Stimulated activated memory B cell treated with anti-CD40 and anti-IgM and Interleukin-4, amounts not matched to agents 10 μg/mL and 1 μg/mL and 100 μg/mL, for 72 hours (primary cell): ENCODE measurements around the gene PTPRU.
"Not testable (repeated sequence)": the region's sequence is repeated elsewhere in the genome, so short reads cannot be mapped to it uniquely, and the experiment has no call there.

Experiments
- ATAC-seq: fragments of 150-1000 bp; cut with Tn5 transposase; 2 replicates; pipeline ENCODE4 v1.10.0; 2021
- H3K27ac Mint-ChIP-seq: one replicate; pipeline ENCODE4 v1.8.0; 2022; ENCODE audit warnings: mild to moderate bottlenecking, mixed read lengths
- H3K27me3 Mint-ChIP-seq: one replicate; pipeline ENCODE4 v1.8.0; 2022; ENCODE audit warnings: mixed read lengths
- H3K36me3 Mint-ChIP-seq: one replicate; pipeline ENCODE4 v1.8.0; 2022; ENCODE audit warnings: mixed read lengths
- H3K4me1 Mint-ChIP-seq: one replicate; pipeline ENCODE4 v1.8.0; 2022; ENCODE audit warnings: mixed read lengths
- H3K4me3 Mint-ChIP-seq: one replicate; pipeline ENCODE4 v1.8.0; 2022; ENCODE audit warnings: mild to moderate bottlenecking, moderate library complexity, mixed read lengths
- H3K9me3 Mint-ChIP-seq: one replicate; pipeline ENCODE4 v1.8.0; 2022; ENCODE audit warnings: mixed read lengths

The PTPRU gene

DNA sequence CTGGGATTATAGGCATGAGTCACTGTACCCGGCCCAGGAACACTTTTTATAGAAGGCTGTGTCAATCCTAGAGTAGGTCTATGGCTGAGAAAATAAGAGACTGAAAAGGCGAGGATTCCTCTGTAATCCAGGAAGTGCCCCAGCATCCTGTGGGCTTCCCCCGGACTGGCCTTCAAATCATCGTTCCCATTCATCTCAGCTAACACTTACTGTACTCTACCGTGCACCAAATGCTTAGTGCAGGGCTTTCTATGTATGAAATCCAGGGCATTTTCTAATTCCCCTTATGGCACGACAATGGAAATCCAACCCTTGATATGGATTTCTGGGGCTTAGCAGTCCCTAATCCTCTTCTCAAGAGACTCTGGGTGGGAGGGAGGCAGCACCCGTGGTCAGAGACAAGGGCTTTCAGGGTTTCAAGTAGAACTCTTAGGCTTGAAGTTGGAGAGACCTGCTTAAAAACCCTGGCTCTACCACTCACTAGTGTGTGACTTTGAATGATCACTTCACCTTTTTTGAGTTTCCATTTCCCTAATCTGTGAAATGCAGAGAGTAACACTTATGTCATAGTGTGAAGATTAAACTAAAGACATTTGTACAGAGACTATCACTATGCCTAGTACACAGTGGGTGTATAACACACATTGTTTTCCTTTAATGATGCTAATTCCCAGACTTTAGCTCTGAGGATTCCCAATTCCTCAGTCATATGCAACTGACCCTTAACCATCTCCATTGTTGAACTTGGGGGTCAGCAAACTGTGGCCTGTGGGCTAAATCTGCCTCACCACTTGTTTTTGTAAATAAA, 25.8 kb upstream of the PTPRU start:
- H3K27ac Mint-ChIP-seq: peak overlapping the region; percentile 13
- H3K9me3 Mint-ChIP-seq: no peaks in the 10 kb centered on the region
- H3K4me1 Mint-ChIP-seq: peaks cover 23% of the 10 kb centered on the region
- peaks cover 47% of the 10 kb centered on the region for H3K36me3 Mint-ChIP-seq
- no peaks in the 10 kb centered on the region for H3K27me3 Mint-ChIP-seq
- peak; percentile 84 for ATAC-seq
- H3K4me3 Mint-ChIP-seq: no peak overlapping the region

DNA sequence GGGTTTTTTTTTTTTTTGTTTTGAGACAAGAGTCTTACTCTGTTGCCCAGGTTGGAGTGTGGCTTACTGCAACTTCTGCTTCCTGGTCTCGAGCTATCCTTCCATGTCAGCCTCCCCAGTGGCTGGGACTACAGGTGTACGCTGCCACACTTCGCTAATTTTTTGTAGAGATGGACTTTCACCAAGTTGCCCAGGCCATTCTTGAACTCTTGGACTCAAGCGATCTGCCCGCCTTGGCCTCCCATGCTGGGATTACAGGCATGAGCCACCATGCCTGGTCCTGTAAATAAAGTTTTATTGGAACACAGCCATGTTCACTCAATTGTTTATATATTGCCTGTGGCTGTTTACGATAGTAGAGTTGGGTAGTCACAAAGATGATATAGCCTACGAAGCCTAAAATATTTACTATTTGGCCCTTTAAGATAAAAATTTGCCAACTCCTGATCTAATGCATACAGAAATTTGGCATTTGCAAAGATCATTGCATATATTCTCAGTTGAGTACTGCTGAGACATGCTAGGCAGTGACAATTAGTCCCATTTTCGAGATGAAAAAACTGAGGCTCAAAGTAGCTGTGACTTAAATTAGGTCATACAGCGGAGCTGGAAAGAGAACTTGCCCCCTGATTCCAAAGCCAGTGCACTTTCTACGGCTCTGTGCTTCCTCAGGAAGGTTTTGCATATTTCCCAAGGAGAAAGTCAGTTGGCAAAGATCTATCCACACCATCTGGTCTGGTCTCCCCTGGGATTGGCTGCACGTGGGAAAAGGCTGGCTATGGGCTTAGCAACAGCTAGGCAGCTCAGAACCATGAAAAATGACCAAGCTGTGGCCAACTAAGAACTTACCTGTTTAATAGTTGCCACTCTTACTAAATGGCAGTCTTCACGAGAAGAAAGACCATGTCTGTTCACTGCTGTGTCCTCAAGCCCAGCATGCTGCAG, 25.0 kb upstream of the PTPRU start:
- no peaks in the 10 kb centered on the region for H3K27me3 Mint-ChIP-seq
- no peaks in the 10 kb centered on the region for H3K9me3 Mint-ChIP-seq
- no peak overlapping the region for H3K4me3 Mint-ChIP-seq
- peaks cover 23% of the 10 kb centered on the region for H3K4me1 Mint-ChIP-seq
- H3K36me3 Mint-ChIP-seq: peaks cover 41% of the 10 kb centered on the region
- no peak for ATAC-seq
- peak overlapping the region; percentile 13 for H3K27ac Mint-ChIP-seq

DNA sequence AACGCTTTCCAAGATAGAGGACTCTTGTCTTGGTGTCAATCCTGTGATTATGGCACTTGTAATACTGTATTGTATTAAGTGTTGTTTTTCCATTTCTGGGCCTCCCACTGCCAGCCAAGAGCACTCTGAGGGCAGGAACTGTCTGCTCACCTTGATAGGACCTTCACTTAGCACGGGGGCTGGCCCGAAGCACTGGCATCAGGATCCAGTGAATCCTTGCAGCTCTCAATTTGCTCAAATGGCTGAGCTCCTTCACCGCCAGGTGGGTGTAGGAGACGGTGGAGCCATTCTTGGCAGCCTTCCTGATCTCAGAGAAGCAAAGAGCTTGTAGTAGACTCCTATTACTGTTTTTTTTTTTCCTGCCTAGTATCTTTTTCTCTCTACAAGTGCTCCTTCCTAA, 23.3 kb upstream of the PTPRU start:
- no peak overlapping the region for H3K27ac Mint-ChIP-seq
- peaks cover 23% of the 10 kb centered on the region for H3K4me1 Mint-ChIP-seq
- peaks cover 41% of the 10 kb centered on the region for H3K36me3 Mint-ChIP-seq
- no peak for ATAC-seq
- no peak overlapping the region for H3K4me3 Mint-ChIP-seq
- no peaks in the 10 kb centered on the region for H3K9me3 Mint-ChIP-seq
- H3K27me3 Mint-ChIP-seq: no peaks in the 10 kb centered on the region

DNA sequence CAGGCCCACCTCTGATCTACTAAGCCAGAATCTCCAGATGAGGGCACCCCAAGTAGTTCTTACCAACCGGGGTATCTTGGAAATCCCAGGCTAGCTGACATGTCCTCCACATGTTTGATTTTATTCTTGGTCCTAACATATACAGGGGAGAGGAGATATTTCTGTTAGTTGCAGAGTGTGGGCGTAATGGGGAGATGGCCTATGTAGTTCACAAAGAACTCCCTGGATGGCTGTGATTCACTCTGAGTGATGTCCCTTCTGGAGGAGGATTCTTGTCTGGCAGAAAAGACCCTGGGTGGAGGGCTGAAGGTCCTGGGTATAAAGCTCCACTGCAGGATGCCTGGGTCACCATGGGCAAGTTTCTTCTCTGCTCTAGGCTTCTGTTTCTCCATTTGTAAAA, 18.7 kb upstream of the PTPRU start:
- no peaks in the 10 kb centered on the region for H3K27me3 Mint-ChIP-seq
- H3K36me3 Mint-ChIP-seq: peaks cover 50% of the 10 kb centered on the region
- no peak overlapping the region for H3K27ac Mint-ChIP-seq
- ATAC-seq: no peak
- no peaks in the 10 kb centered on the region for H3K4me1 Mint-ChIP-seq
- H3K9me3 Mint-ChIP-seq: no peaks in the 10 kb centered on the region
- H3K4me3 Mint-ChIP-seq: no peak overlapping the region

DNA sequence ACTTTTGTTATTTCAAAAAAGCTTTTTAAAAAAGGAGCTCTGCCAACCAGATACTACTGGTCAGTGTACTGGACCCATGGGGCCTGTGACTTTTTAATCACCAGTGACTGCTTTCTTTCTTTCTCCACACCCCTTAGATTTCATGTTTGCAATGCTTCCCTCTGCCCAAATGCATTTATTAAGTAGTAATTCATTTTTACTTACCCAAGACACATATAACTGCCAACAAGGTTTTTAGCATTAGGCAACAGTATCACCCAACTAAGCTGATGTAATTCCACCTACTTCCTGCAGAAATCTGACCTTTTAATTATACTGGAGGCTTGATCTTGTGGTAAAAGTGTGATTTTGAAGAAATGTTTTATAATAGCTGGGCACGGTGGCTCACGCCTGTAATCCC, 18.1 kb upstream of the PTPRU start:
- Mint-ChIP-seq H3K27me3 (no peaks in the 10 kb centered on the region), H3K36me3 (peaks cover 50% of the 10 kb centered on the region), H3K27ac (no peak overlapping the region), H3K4me3 (no peak overlapping the region), H3K9me3 (no peaks in the 10 kb centered on the region), H3K4me1 (no peaks in the 10 kb centered on the region)
- no peak for ATAC-seq

DNA sequence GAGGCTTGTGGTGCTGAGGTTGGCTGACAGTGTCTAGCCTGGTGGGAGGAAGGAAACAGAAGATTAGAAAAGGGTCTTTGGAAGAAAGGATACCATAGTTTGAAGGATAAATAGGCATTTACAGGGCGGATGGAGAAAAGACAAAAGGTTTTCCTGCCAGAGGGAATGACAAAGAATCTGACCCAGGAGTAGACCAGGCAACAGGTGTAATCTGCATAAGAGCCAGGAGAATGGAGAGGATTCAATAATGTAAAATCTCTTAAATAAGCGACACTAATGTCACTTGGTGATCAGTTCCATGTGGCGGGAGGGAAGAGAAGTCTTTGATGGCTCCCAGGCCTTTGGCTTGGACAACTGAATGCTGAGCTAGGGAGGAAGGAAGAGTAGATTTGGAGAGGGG, 15.0 kb upstream of the PTPRU start:
- no peaks in the 10 kb centered on the region for H3K27me3 Mint-ChIP-seq

DNA sequence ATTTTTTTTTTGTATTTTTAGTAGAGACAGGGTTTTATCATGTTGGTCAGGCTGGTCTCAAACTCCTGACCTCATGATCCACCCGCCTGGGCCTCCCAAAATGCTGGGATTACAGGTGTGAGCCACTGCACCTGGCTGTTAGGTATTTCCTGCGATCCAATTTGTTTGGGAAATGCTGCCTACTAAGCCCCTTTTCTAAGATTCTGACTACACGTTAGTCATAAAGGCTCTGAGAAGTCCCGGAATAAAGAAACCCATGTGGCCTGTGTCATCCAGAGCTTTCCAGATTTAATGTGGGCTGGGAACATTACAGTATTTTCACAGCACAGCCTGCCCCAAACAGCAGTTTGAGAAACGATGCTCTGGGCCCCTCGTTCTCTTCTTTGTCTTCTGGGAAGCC, 14.1 kb upstream of the PTPRU start:
- ATAC-seq, H3K9me3 Mint-ChIP-seq, H3K27ac Mint-ChIP-seq, H3K27me3 Mint-ChIP-seq, H3K4me3 Mint-ChIP-seq, H3K4me1 Mint-ChIP-seq: not testable (repeated sequence)
- H3K36me3 Mint-ChIP-seq: peaks cover 41% of the 10 kb centered on the region

More for the DNA sequence above, 15.0 kb upstream of the PTPRU start:
- Mint-ChIP-seq H3K9me3 (no peaks in the 10 kb centered on the region), H3K27ac (no peak overlapping the region), H3K36me3 (peaks cover 41% of the 10 kb centered on the region), H3K4me1 (no peaks in the 10 kb centered on the region), H3K4me3 (no peak overlapping the region)
- ATAC-seq: no peak

DNA sequence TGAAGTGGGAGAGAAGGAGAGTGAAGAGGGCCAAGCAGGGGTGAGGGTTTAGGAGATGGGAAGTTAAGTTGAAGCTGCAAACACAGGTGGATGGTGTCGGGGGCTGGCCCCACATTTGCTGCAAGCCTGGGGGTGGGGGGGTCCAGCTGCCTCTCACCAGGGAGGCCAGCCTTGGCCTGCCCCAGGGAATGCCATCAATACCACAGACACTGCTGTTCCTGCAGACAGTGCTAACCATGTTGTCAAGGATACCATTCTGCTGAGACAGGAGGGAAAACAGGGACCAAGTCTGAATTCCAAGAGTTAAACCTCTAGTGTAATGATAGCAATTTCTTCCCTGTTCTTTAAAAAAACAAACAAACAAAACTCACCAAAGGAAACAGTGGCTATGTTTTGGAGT, 13.6 kb upstream of the PTPRU start:
- peaks cover 41% of the 10 kb centered on the region for H3K36me3 Mint-ChIP-seq
- H3K27me3 Mint-ChIP-seq: no peaks in the 10 kb centered on the region
- H3K4me1 Mint-ChIP-seq: no peaks in the 10 kb centered on the region
- no peak overlapping the region for H3K4me3 Mint-ChIP-seq
- ATAC-seq: no peak
- no peaks in the 10 kb centered on the region for H3K9me3 Mint-ChIP-seq
- H3K27ac Mint-ChIP-seq: no peak overlapping the region

DNA sequence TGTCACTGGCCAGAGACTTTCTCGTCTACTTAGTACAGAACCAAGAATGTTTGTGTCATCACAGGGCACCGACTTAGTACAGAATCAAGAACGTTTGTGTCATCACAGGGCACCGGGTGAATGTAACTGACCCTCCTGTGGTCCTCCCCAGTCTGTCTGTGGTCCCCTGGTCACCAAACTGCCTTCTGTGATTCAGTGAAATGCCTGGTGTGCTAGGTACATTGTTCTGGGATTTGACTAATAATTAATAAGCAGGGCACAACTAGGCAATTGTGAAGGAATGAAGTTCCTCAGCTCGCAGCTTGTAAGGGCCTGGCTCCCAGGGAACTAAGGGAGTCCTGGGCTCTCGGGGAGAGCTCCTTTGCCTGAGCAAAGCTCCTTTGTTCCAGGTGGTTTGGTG, 12.8 kb upstream of the PTPRU start:
- Mint-ChIP-seq H3K27me3 (no peaks in the 10 kb centered on the region), H3K4me1 (no peaks in the 10 kb centered on the region), H3K9me3 (no peaks in the 10 kb centered on the region), H3K36me3 (peaks cover 41% of the 10 kb centered on the region), H3K27ac (no peak overlapping the region), H3K4me3 (no peak overlapping the region)
- ATAC-seq: no peak

DNA sequence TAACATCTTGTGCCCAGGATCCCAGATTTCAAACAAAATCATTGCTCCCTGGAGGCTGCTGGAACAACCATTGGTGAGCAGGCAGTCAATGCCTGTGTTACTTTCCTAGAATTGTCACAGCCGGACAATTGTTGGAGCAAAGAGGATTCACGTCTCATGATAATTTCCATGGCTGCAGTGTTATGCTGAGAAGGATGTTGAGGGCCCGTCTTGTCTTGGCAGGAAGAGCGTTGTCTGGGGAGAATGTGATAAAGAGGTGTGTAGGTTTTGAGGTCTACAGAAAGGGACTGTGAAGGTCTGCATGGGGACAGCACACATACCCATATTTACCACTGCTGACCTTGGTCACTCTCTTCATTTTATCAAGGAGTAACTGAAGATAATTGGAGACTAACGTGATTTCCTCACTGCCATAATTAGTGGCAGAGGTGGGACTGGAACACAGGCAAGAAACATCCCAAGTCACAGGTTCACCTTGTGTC, 11.9 kb upstream of the PTPRU start:
- H3K4me1 Mint-ChIP-seq: peaks cover under 1% of the 10 kb centered on the region
- peaks cover 34% of the 10 kb centered on the region for H3K36me3 Mint-ChIP-seq
- H3K9me3 Mint-ChIP-seq: no peaks in the 10 kb centered on the region
- no peaks in the 10 kb centered on the region for H3K27me3 Mint-ChIP-seq
- ATAC-seq: no peak
- no peak overlapping the region for H3K27ac Mint-ChIP-seq
- H3K4me3 Mint-ChIP-seq: no peak overlapping the region

DNA sequence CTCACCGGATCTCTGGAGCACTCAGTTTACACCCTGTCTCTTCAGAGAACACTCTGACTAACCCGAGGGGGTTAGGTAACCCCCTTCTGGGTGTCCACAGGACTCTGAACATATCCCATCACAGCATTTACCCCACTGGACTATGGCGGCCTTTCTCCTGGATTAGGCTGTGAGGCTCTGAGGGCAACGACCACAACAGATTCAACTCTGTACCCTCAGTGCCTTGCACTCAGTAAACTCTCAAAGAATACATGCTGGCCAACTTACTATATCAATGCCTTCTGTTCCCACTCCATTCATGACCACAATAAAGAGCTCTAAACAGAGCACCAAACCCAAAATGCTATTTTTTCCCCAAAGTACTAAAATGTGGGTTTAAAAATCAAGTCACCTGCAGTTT, 11.0 kb upstream of the PTPRU start:
- ATAC-seq: no peak
- H3K27me3 Mint-ChIP-seq: no peaks in the 10 kb centered on the region
- H3K4me1 Mint-ChIP-seq: peaks cover 9% of the 10 kb centered on the region
- H3K27ac Mint-ChIP-seq: no peak overlapping the region
- H3K9me3 Mint-ChIP-seq: no peaks in the 10 kb centered on the region
- H3K4me3 Mint-ChIP-seq: no peak overlapping the region
- peaks cover 25% of the 10 kb centered on the region for H3K36me3 Mint-ChIP-seq

DNA sequence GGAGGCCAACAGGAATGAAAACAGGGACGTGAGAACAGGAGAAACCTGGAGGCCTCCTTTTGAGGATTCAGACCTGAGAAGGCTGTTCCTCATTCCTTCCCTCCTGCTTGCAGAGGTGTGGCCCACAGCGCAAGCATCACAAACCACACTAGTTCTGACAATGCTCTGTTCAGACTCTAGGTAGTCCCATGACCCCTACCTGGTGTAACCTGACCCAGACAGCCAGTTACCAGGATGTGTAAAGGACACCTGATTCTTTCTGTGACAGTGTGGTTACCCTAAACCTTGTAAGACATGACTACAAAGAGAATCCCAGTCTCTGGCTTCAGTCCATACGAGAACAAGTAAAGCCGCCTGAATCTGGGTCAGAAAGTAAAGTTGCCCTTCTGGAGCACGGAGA, 8.8 kb upstream of the PTPRU start:
- Mint-ChIP-seq H3K4me1 (peaks cover 20% of the 10 kb centered on the region), H3K27me3 (no peaks in the 10 kb centered on the region), H3K4me3 (no peak overlapping the region), H3K27ac (no peak overlapping the region), H3K36me3 (peaks cover 10% of the 10 kb centered on the region), H3K9me3 (no peaks in the 10 kb centered on the region)
- ATAC-seq: no peak

DNA sequence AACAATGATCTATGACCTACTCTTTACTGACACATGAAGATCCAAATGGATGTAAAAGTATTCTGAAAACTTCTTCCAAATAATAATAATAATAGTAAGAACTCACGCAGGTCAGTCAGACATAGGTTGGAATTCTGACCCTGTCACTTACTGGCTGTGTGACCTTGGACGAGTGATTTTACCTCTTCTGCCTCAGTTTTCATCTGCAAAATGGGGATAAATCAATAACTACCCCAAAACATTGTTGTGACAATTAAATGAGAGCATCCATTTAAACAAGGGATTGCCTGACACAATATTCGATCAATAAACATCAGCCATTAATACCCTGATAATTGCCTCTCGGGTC, 6.1 kb upstream of the PTPRU start:
- no peak for ATAC-seq

DNA sequence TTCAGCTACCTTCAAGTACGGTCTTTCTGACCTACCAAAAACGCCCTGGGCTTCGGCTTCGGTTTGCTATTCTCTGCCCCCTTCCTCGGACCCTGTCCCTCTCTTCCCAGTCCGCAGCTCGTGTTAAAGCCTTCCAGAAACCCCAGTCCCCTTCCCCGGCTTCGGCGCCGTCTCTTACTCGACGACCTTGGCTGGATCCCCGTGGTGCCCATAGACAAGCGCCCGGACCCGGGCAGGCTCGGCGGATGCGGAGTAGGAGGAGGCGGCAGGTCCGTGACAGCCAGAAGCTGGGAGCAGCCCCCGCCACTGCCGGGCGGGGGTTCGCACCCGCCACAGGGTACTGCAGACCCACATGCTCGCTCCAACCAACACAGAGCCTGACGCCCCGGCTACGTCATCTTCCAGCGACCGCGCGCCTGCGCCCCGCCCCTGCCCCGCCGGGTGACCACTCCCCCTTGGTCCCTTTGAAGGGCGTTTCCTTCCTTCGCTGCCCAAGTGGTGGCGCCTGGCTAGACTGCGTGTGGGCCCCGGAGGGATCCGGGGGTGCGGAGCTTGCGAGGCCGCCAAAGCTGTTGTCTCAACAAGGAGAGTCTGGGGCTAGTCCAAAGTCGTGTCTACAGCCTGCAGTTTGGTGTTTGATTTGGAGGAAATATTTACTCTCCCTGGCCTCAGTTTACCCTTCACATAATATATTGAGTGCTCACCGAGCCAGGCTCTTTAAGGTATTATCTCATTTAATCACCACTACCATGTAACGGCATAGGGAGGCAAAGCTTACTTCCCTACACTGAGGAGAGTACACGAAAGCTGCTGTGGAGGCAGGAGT, 5.6 kb upstream of the PTPRU start, which contains the start of gene MECR:
TSS of gene MECR (minus strand) at position 382 of the 826 bp plus-strand sequence. CDS start at position 354, 28 bp downstream.
- H3K9me3 Mint-ChIP-seq: no peaks in the 10 kb centered on the region
- peaks cover 18% of the 10 kb centered on the region for H3K27me3 Mint-ChIP-seq
- peak; percentile 98 for ATAC-seq
- H3K36me3 Mint-ChIP-seq: no peaks in the 10 kb centered on the region
- H3K4me1 Mint-ChIP-seq: peaks cover 20% of the 10 kb centered on the region
- peak within 1 kb of the TSS; percentile 93 for H3K27ac Mint-ChIP-seq
- peak within 1 kb of the TSS; percentile 88 for H3K4me3 Mint-ChIP-seq

More for the DNA sequence above, 6.1 kb upstream of the PTPRU start:
- Mint-ChIP-seq H3K9me3 (no peaks in the 10 kb centered on the region), H3K4me1 (peaks cover 20% of the 10 kb centered on the region), H3K27me3 (peaks cover 18% of the 10 kb centered on the region), H3K27ac (peak overlapping the region; percentile 93), H3K4me3 (peak overlapping the region; percentile 88), H3K36me3 (no peaks in the 10 kb centered on the region)

DNA sequence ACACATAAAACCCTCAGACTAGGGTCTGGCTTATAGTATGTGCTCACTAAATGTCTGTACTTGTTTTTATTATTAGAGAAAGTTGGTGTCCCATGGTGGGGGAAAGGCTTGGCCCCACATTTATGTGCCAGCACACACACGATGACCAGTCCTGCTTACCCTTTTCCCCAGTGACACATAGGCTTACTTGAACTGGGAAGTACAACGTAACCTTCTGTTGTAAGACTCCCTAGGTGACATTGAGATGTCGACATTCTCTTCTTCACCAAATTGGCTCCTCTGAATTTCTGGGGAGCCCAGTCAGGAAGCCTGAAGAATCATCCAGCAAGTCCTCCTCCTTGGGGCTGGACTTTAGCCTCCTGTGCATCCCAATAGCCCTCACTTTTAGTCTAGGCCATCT, 3.9 kb upstream of the PTPRU start:
- H3K27ac Mint-ChIP-seq: no peak overlapping the region
- H3K36me3 Mint-ChIP-seq: no peaks in the 10 kb centered on the region
- no peak for ATAC-seq

More for the DNA sequence above, 3.9 kb upstream of the PTPRU start:
- H3K27me3 Mint-ChIP-seq: peaks cover 29% of the 10 kb centered on the region
- H3K9me3 Mint-ChIP-seq: no peaks in the 10 kb centered on the region
- no peak overlapping the region for H3K4me3 Mint-ChIP-seq
- peaks cover 31% of the 10 kb centered on the region for H3K4me1 Mint-ChIP-seq
